Measurements from ENCODE around the gene NPC1. TPM values are rescaled to one million over a fixed set of nuclear protein-coding genes. Genes with fewer than 3 reads are reported as not detected.

NPC1 gene
- total RNA-seq, 1 experiment from 2014 or later = 29.5 TPM

DNA sequence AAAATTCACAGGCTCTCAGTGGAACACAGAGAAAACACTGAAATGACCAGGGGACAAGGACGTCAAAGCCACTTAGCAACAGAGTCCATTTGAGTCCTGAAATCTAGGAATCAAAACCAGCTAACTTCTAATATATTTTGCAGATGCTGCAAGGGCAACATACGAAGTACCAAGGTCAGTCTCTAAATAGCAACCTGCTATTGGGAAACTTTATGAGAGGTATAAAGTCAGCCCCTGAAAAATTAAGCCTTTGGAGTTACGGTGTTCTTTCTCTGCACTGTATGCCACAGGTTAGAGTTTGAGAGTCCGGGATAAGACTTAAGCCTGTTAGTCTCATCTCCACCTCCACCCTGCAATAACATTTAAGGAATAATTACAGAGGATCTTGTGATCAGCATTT is 13.3 kb downstream of the NPC1 start:
- H3K4me3 ChIP-seq (ENCODE audit: low read depth, low read length) = no peak overlapping the region
- H3K36me3 Mint-ChIP-seq (ENCODE audit: insufficient read depth, unreplicated experiment) = peaks cover 23% of the 10 kb centered on the region
- intact Hi-C loops (cut with micrococcal nuclease; ENCODE audit: unreplicated experiment) = loop anchor here (2.0 kb wide), 1 partner anchor 14 kb away; the partner anchor contains the start of gene NPC1
- no peaks in the 10 kb centered on the region for H3K27me3 Mint-ChIP-seq (ENCODE audit: insufficient read depth, unreplicated experiment)
- DNase-seq = no peak
- no peaks in the 10 kb centered on the region for H3K9me3 Mint-ChIP-seq (ENCODE audit: unreplicated experiment)
- no peaks in the 10 kb centered on the region for H3K27me3 ChIP-seq (replicated peaks; ENCODE audit: control insufficient read depth, insufficient read depth, low read length)
- POLR2A ChIA-PET = no interaction called here
- H3K4me1 Mint-ChIP-seq (ENCODE audit: low read depth, unreplicated experiment) = no peaks in the 10 kb centered on the region
- CTCF ChIA-PET = no interaction called here
- no TSS peak for BruUV-seq (replicated peaks)
- H3K36me3 ChIP-seq (ENCODE audit: control insufficient read depth, insufficient read depth, low read length) = no peaks in the 10 kb centered on the region
- no peak overlapping the region for H3K4me3 Mint-ChIP-seq (ENCODE audit: unreplicated experiment)
- peaks cover 15% of the 10 kb centered on the region for H3K4me1 ChIP-seq
- TF ChIP-seq, protein P1, sequence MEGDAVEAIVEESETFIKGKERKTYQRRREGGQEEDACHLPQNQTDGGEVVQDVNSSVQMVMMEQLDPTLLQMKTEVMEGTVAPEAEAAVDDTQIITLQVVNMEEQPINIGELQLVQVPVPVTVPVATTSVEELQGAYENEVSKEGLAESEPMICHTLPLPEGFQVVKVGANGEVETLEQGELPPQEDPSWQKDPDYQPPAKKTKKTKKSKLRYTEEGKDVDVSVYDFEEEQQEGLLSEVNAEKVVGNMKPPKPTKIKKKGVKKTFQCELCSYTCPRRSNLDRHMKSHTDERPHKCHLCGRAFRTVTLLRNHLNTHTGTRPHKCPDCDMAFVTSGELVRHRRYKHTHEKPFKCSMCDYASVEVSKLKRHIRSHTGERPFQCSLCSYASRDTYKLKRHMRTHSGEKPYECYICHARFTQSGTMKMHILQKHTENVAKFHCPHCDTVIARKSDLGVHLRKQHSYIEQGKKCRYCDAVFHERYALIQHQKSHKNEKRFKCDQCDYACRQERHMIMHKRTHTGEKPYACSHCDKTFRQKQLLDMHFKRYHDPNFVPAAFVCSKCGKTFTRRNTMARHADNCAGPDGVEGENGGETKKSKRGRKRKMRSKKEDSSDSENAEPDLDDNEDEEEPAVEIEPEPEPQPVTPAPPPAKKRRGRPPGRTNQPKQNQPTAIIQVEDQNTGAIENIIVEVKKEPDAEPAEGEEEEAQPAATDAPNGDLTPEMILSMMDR (IDR thresholded peaks at IDR 0.05; ENCODE audit: insufficient read depth in 1 of 2, low read depth in 1 of 2, low read length in 1 of 2, severe bottlenecking in 1 of 2, unreplicated experiment in 1 of 2) = no peak
- H3K9me3 ChIP-seq = no peaks in the 10 kb centered on the region
- H3K27ac Mint-ChIP-seq (ENCODE audit: unreplicated experiment) = no peak overlapping the region

DNA sequence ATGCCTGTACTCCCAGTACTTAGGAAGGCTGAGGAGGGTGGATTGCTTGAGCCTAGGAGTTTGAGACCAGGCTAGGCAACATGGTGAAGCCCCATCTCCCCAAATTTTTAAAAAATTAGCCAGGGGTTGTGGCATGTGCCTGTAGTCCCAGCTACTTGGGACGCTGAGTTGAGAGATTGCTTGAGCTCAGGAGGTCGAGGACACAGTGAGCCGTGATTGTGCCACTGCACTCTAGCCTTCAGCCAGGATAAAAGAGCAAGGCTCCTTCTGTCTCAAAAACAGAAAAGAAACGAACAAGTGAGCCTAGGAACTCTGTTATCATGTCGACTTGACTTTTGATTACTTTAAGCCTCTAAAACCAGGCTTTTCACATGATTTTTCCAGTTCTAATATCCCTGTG is 13.7 kb downstream of the NPC1 start:
- peaks cover 28% of the 10 kb centered on the region for H3K36me3 Mint-ChIP-seq (ENCODE audit: insufficient read depth, unreplicated experiment)

GRCh38 chr18:23572012-23572411 is 14.3 kb downstream of the NPC1 start:
- H3K4me1 Mint-ChIP-seq (ENCODE audit: low read depth, unreplicated experiment) = no peaks in the 10 kb centered on the region
- no peak overlapping the region for H3K4me3 Mint-ChIP-seq (ENCODE audit: unreplicated experiment)
- intact Hi-C loops (cut with micrococcal nuclease; ENCODE audit: unreplicated experiment) = loop anchor here (2.0 kb wide), 1 partner anchor 15 kb away; the partner anchor contains the start of gene NPC1
- TF ChIP-seq, protein P1 (IDR thresholded peaks at IDR 0.05; ENCODE audit: insufficient read depth in 1 of 2, low read depth in 1 of 2, low read length in 1 of 2, severe bottlenecking in 1 of 2, unreplicated experiment in 1 of 2) = no peak
- Histone ChIP-seq H3K9me3 (no peaks in the 10 kb centered on the region), H3K36me3 (ENCODE audit: control insufficient read depth, insufficient read depth, low read length) (no peaks in the 10 kb centered on the region), H3K27me3 (replicated peaks; ENCODE audit: control insufficient read depth, insufficient read depth, low read length) (no peaks in the 10 kb centered on the region), H3K4me1 (peaks cover 15% of the 10 kb centered on the region), H3K4me3 (ENCODE audit: low read depth, low read length) (no peak overlapping the region)
- POLR2A ChIA-PET = no interaction called here
- CTCF ChIA-PET = no interaction called here
- H3K36me3 Mint-ChIP-seq (ENCODE audit: insufficient read depth, unreplicated experiment) = peaks cover 32% of the 10 kb centered on the region
- no peaks in the 10 kb centered on the region for H3K9me3 Mint-ChIP-seq (ENCODE audit: unreplicated experiment)
- H3K27me3 Mint-ChIP-seq (ENCODE audit: insufficient read depth, unreplicated experiment) = no peaks in the 10 kb centered on the region
- H3K27ac Mint-ChIP-seq (ENCODE audit: unreplicated experiment) = no peak overlapping the region
- peak in 1 of 2 experiments; percentile 17 for DNase-seq
- no TSS peak for BruUV-seq (replicated peaks)

More for the DNA sequence above, 13.7 kb downstream of the NPC1 start:
- H3K27ac Mint-ChIP-seq (ENCODE audit: unreplicated experiment) = no peak overlapping the region
- Histone ChIP-seq H3K4me3 (ENCODE audit: low read depth, low read length) (no peak overlapping the region), H3K4me1 (peaks cover 15% of the 10 kb centered on the region), H3K9me3 (no peaks in the 10 kb centered on the region), H3K27me3 (replicated peaks; ENCODE audit: control insufficient read depth, insufficient read depth, low read length) (no peaks in the 10 kb centered on the region), H3K36me3 (ENCODE audit: control insufficient read depth, insufficient read depth, low read length) (no peaks in the 10 kb centered on the region)
- no peaks in the 10 kb centered on the region for H3K27me3 Mint-ChIP-seq (ENCODE audit: insufficient read depth, unreplicated experiment)
- no TSS peak for BruUV-seq (replicated peaks)
- ChIA-PET CTCF (no interaction called here), POLR2A (no interaction called here)
- H3K4me3 Mint-ChIP-seq (ENCODE audit: unreplicated experiment) = no peak overlapping the region
- intact Hi-C loops (cut with micrococcal nuclease; ENCODE audit: unreplicated experiment) = loop anchor here (2.0 kb wide), 1 partner anchor 14 kb away; the partner anchor contains the start of gene NPC1
- no peaks in the 10 kb centered on the region for H3K9me3 Mint-ChIP-seq (ENCODE audit: unreplicated experiment)
- TF ChIP-seq, protein P1 (IDR thresholded peaks at IDR 0.05; ENCODE audit: insufficient read depth in 1 of 2, low read depth in 1 of 2, low read length in 1 of 2, severe bottlenecking in 1 of 2, unreplicated experiment in 1 of 2) = no peak
- DNase-seq = no peak
- H3K4me1 Mint-ChIP-seq (ENCODE audit: low read depth, unreplicated experiment) = no peaks in the 10 kb centered on the region
